HT1080 (cell line): ENCODE measurements around the gene TRAPPC2L. TPM values are rescaled to one million over a fixed set of nuclear protein-coding genes. Genes with fewer than 3 reads are reported as not detected.

ENCODE experiments used
- DNase-seq: peaks from one replicate; pipeline ENCODE4 v3.0.0-alpha.2; 2015; ENCODE audit warnings: low read depth
- total RNA-seq: library from RNA; depleted of rRNA; stranded (reverse); fragments of >200 nt; shearing (Covaris generic); gene quantifications from 2 replicates; pipeline ENCODE4 v1.2.3, GENCODE V29; 2014

The TRAPPC2L gene
- total RNA-seq, 1 experiment from 2014 or later = 58.5 TPM

GRCh38 chr16:88874938-88875599 is 18.1 kb downstream of the TRAPPC2L start:
- DNase-seq = no peak

GRCh38 chr16:88875703-88876234 is 18.8 kb downstream of the TRAPPC2L start:
- no peak for DNase-seq

- DNase-seq = no peak
Measured at GRCh38 chr16:88876942-88877526, 20.1 kb downstream of the TRAPPC2L start.

- DNase-seq = no peak
Measured at GRCh38 chr16:88877564-88878289, 20.8 kb downstream of the TRAPPC2L start.

- no peak for DNase-seq
Measured at GRCh38 chr16:88878356-88878755, 21.4 kb downstream of the TRAPPC2L start.

GRCh38 chr16:88878967-88879787 is 22.2 kb downstream of the TRAPPC2L start:
- no peak for DNase-seq

GRCh38 chr16:88879788-88880055 is 22.8 kb downstream of the TRAPPC2L start:
- DNase-seq = no peak

- DNase-seq = no peak
Measured at GRCh38 chr16:88880226-88881006, 23.5 kb downstream of the TRAPPC2L start.

GRCh38 chr16:88881007-88881615 is 24.2 kb downstream of the TRAPPC2L start:
- DNase-seq = no peak

GRCh38 chr16:88881675-88882357 is 24.9 kb downstream of the TRAPPC2L start:
- DNase-seq = no peak

GRCh38 chr16:88882358-88883030 is 25.6 kb downstream of the TRAPPC2L start:
- no peak for DNase-seq

GRCh38 chr16:88883117-88883895 is 26.4 kb downstream of the TRAPPC2L start:
- peak; percentile 65 for DNase-seq

GRCh38 chr16:88883946-88884345 is 27.0 kb downstream of the TRAPPC2L start:
- DNase-seq = no peak

GRCh38 chr16:88884569-88885271 is 27.8 kb downstream of the TRAPPC2L start:
- DNase-seq = no peak

- DNase-seq = no peak
Measured at GRCh38 chr16:88885693-88886280, 28.9 kb downstream of the TRAPPC2L start.

- no peak for DNase-seq
Measured at GRCh38 chr16:88886420-88886844, 29.5 kb downstream of the TRAPPC2L start.

GRCh38 chr16:88886845-88887521 is 30.1 kb downstream of the TRAPPC2L start:
- DNase-seq = no peak
